ENCODE results near the gene LRRC75A. TPM values are rescaled to one million over a fixed set of nuclear protein-coding genes. Genes with fewer than 3 reads are reported as not detected.

LRRC75A gene
- total RNA-seq, 1 donor from 2014 or later, result 4.5 TPM

DNA sequence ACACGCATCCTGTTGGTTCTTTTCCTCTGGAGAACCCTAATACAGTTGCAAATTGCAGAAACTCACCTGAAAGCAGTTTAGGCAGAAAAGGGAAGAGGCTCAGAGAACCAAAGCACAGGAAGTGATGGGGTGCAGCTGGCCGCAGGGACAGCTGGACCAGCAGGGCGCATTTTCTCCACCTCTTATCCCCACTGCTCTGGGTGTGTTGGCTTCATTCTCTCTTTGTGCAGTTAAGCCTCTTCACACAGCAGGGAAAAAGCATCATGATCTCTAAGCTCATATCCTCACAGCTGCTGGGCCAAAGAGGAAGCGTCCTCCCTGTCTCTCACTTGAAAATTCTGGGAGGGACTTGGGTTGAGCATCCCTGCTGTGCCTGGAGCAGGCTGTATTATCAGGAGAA is 20.0 kb upstream of the LRRC75A start:
- H3K27me3 ChIP-seq (ENCODE audit: control insufficient read depth, insufficient read depth, low read length), result no peaks in the 10 kb centered on the region
- no peak overlapping the region for H3K4me3 ChIP-seq (ENCODE audit: low read depth, low read length)
- no peaks in the 10 kb centered on the region for H3K36me3 ChIP-seq (ENCODE audit: control insufficient read depth, insufficient read depth, low read length)
- no peak for DNase-seq (ENCODE audit: low read depth)
- no peak for TF ChIP-seq CTCF (IDR thresholded peaks at IDR 0.05; ENCODE audit: insufficient read depth, low read length, poor library complexity, severe bottlenecking)

GRCh38 chr17:16511593-16511992 is 19.6 kb upstream of the LRRC75A start:
- Histone ChIP-seq H3K27me3 (ENCODE audit: control insufficient read depth, insufficient read depth, low read length) (no peaks in the 10 kb centered on the region), H3K4me3 (ENCODE audit: low read depth, low read length) (no peak overlapping the region), H3K36me3 (ENCODE audit: control insufficient read depth, insufficient read depth, low read length) (no peaks in the 10 kb centered on the region)
- DNase-seq (ENCODE audit: low read depth), result no peak
- TF ChIP-seq CTCF (IDR thresholded peaks at IDR 0.05; ENCODE audit: insufficient read depth, low read length, poor library complexity, severe bottlenecking), result no peak

- no peaks in the 10 kb centered on the region for H3K27me3 ChIP-seq (ENCODE audit: control insufficient read depth, insufficient read depth, low read length)
- TF ChIP-seq CTCF (IDR thresholded peaks at IDR 0.05; ENCODE audit: insufficient read depth, low read length, poor library complexity, severe bottlenecking), result no peak
- DNase-seq (ENCODE audit: low read depth), result no peak
- no peaks in the 10 kb centered on the region for H3K36me3 ChIP-seq (ENCODE audit: control insufficient read depth, insufficient read depth, low read length)
- H3K4me3 ChIP-seq (ENCODE audit: low read depth, low read length), result no peak overlapping the region
Observed at GRCh38 chr17:16507918-16508533, 16.0 kb upstream of the LRRC75A start.

DNA sequence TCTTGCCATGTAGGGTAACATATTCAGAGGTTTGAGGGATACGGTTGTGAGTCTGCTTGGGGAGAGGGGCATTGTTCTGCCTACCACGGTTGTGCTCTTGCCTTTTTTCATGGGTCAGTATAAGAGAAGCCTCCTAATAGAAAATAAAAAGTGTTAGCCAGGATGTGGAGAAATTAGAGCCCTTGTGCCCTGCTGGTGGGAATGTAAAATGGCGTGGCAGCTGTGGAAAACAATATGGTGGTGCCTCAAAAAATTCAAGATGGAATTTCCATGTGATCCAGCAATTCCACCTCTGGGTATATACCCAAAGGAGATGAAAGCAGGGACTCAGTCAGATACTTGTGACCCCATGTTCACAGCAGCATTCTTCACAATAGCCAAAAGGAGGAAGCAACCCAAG is 14.2 kb upstream of the LRRC75A start:
- H3K27me3 ChIP-seq (ENCODE audit: control insufficient read depth, insufficient read depth, low read length), result no peaks in the 10 kb centered on the region
- no peak for TF ChIP-seq CTCF (IDR thresholded peaks at IDR 0.05; ENCODE audit: insufficient read depth, low read length, poor library complexity, severe bottlenecking)
- no peak overlapping the region for H3K4me3 ChIP-seq (ENCODE audit: low read depth, low read length)
- H3K36me3 ChIP-seq (ENCODE audit: control insufficient read depth, insufficient read depth, low read length), result no peaks in the 10 kb centered on the region
- DNase-seq (ENCODE audit: low read depth), result no peak

- Histone ChIP-seq H3K36me3 (ENCODE audit: control insufficient read depth, insufficient read depth, low read length) (no peaks in the 10 kb centered on the region), H3K4me3 (ENCODE audit: low read depth, low read length) (no peak overlapping the region), H3K27me3 (ENCODE audit: control insufficient read depth, insufficient read depth, low read length) (no peaks in the 10 kb centered on the region)
- TF ChIP-seq CTCF (IDR thresholded peaks at IDR 0.05; ENCODE audit: insufficient read depth, low read length, poor library complexity, severe bottlenecking), result no peak
- no peak for DNase-seq (ENCODE audit: low read depth)
Observed at GRCh38 chr17:16504984-16505383, 13.0 kb upstream of the LRRC75A start.

- DNase-seq (ENCODE audit: low read depth), result no peak
- TF ChIP-seq CTCF (IDR thresholded peaks at IDR 0.05; ENCODE audit: insufficient read depth, low read length, poor library complexity, severe bottlenecking), result no peak
- peaks cover 33% of the 10 kb centered on the region for H3K27me3 ChIP-seq (ENCODE audit: control insufficient read depth, insufficient read depth, low read length)
- H3K36me3 ChIP-seq (ENCODE audit: control insufficient read depth, insufficient read depth, low read length), result no peaks in the 10 kb centered on the region
- no peak overlapping the region for H3K4me3 ChIP-seq (ENCODE audit: low read depth, low read length)
Observed at GRCh38 chr17:16496820-16497489, 5.0 kb upstream of the LRRC75A start.

Measured in kidney epithelial cell (primary cell).